DMS53 (cell line): ENCODE data around the gene AVL9.
"Not testable (repeated sequence)": the region's sequence is repeated elsewhere in the genome, so short reads cannot be mapped to it uniquely, and the experiment has no call there.

Experiments used
- DNase-seq: peaks from one replicate; lab custom pipeline; 2025; lab: John Stamatoyannopoulos, UW

Gene AVL9

DNA sequence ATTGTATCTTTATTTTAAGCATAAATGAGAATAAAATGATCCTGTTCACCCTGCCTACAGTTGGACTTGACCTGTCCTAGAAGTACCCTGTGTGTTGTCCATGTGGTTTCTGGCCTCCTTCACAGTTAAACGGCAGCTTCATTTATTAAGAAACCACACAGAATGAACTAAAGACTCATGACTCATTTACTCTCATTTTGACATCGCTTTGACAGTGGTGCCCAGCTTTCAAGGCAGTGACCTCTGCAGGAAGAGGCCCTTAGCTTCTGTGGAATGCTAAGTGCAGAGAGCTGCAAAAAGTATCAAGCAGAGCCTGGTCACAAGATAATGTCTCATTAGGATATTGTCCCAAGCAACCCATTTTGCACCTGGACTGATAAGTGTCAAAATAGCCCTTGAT lies 93.4 kb downstream of the AVL9 start:
- no peak for DNase-seq

DNA sequence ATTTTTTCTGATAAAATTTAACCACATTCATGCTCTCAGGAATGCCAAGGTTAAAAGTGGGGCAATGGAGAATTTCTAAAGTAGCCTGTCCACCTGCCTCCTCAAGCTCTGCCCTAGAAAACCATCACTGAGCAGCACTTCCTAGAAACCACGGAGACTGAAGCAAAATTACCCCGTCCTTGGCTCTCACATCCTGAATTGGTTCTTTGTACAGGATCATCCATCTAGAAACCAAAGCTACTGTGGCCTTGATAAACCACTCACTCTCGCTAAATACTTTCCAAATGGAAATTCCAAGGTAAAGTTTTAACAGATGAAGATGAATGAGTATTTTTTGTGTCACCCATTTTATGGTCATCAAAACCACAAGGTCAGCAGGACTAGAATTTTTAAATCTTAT lies 96.6 kb downstream of the AVL9 start:
- DNase-seq = no peak

DNA sequence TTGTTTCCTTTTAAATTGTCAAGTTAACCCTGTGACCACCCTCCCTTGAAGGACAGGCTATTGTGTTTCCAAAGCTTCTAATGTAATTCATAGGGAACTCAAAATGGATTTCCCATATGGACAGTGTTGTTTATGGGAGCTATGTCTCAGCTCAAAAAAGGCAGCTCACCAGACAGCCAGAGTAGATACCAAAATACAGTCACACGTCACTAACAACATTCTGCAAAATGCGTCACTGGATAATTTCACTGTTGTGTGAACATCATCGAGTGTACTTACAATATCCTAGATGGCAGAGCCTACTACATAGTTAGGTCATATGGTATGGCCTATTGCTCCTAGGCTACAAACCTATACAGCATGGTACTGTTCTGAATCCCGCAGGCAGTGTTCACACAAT lies 97.4 kb downstream of the AVL9 start:
- no peak for DNase-seq

DNA sequence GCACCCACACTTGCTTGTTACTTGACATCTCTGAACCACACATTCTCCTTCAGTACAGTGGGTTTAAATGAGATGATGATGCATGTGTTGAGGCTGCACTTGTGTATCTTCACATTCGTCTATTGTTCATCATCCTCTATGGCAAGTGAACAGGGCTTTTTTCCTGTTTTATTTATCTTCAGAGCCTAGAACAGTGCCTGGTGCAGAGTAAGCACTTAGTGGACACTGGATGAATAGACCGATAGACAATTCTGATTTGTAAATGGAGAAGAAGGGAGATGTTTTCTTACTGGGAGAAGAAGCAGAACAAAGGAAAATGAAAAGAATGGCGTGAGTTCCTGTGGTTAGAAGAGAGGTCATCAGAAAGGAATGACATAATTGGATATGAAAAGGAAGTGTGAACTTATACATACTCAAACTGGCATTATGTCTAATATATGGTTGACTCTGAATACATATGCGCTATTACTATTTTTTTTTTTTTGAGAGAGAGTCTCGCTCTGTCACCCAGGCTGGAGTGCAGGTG lies 99.7 kb downstream of the AVL9 start:
- DNase-seq = no peak

- not testable (repeated sequence) for DNase-seq
These were observed 105.9 kb downstream of the AVL9 start for GRCh38 chr7:32601196-32601595.

GRCh38 chr7:32602470-32602869 lies 107.2 kb downstream of the AVL9 start:
- DNase-seq = no peak

- DNase-seq = not testable (repeated sequence)
These were observed 108.2 kb downstream of the AVL9 start for GRCh38 chr7:32603492-32603891.

DNA sequence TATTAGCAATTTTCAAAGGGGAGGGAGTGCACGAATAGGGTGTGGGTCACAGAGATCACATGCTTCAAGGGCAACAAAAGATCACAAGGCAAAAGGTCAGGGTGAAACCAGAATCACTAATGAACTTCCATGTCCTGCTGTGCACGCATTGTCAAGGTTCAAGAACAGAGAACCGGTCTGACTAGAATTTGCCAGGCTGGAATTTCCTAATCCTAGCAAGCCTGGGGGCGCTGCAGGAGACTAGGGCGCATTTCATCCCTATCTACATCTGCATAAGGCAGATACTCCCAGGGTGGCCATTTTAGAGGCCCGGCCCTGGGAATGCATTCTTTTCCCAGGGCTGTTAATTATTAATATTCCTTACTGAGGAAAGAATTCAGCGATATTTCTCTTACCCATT lies 108.8 kb downstream of the AVL9 start:
- DNase-seq = peak; percentile 51

- DNase-seq = no peak
These were observed 109.7 kb downstream of the AVL9 start for GRCh38 chr7:32605032-32605431.

DNA sequence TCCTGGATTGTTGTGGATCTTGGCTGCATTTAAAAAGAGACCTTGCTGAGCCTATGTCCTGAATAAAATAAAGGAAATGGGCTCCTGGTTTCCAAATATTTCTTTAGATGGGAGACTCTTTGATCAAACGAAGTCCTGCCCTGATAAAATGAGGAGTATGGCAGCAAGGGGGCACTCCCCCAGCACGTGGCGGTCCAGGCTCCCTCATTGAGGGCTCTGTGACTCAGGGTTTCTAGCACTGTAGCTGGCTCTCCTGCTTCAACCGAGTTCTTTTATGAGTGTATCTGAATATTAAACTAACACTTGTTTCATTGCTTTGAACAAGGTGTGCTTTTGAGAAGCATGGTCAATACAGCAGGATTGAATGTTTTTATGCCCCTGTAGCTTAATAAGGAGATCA lies 114.2 kb downstream of the AVL9 start:
- no peak for DNase-seq

GRCh38 chr7:32611201-32612099 lies 116.2 kb downstream of the AVL9 start:
- no peak for DNase-seq

- DNase-seq = no peak
These were observed 121.3 kb downstream of the AVL9 start for GRCh38 chr7:32616625-32617024.

GRCh38 chr7:32618470-32618869 lies 123.2 kb downstream of the AVL9 start:
- DNase-seq = no peak

DNA sequence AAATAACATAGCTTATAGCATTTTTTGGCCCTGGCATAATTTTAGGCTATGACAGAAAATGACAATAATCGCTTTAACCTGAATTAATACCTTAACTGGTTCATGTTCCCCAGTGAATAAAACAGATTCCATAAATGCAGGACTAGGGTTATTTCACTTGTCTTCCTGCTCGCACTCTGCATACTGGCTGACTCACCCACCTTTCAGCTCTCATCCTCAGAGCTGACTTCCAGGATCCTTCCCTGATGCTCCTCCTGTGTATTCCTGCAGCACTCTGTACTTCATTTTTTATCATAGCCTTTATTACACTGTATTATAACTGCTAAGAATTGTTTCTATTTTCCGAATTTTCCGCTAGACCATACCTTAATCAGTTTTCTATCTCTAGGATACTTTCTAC lies 123.7 kb downstream of the AVL9 start:
- no peak for DNase-seq

- DNase-seq = not testable (repeated sequence)
These were observed 124.1 kb downstream of the AVL9 start for GRCh38 chr7:32619416-32619815.

DNA sequence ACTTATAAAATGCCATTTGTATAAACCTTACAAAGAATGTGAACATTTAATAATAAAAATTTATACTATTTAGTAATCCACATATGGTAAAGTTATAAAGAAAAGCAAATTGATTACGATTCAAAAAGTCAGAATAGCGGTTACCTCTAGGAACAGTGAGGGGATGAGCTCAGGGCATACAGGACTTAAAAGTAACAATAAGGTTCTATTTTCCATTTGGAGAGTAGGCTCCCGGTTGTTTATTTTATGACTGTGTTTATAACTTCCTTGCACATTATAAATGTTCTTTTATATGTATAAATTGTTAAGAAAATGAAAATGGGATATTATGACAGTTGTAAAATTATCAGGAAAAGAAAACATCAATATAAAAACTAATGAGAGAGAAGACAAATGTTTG lies 135.7 kb downstream of the AVL9 start:
- no peak for DNase-seq

DNA sequence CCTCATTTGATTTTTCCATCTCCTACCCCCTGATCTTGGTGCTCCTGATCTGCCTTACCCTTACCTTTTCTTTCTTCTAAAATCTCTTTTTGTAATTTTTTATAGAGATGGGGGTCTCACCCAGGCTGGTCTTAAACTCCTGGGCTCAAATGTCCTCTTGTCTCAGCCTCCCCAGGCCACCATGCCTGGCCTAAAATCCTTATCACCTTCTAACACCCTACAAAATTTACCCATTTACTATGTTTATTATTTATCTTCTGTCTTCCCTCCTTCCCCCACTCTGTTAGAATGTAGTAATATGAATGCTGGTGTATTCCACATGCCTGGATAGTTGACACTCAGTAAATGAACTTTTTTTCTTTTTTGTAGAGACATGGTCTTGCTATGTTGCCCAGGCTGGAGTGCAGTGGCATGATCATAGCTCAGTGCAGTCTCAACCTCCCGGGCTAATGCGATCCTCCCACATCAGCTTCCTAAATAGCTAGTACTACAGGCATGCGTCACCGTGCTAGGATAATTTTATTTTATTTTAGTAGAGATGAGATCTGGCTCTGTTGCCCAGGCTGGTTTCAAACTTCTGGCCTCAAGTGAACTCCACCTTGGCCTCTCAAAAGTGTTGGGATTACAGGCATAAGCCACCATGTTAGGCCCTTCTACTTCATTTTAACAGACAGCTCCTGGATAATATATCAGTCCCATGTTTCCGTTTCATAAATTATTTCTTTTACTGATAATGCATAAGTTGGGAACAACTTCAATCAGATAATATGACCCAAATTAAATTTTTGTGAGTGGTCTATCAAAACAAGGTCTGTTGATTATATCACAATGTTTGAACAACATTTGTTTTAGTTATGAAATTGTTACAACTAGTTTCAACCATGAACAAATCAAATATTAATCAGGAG lies 136.6 kb downstream of the AVL9 start:
- not testable (repeated sequence) for DNase-seq

GRCh38 chr7:32633446-32633845 lies 138.2 kb downstream of the AVL9 start:
- DNase-seq = not testable (repeated sequence)

GRCh38 chr7:32634798-32635393 lies 139.6 kb downstream of the AVL9 start:
- not testable (repeated sequence) for DNase-seq

- DNase-seq = peak; percentile 15
These were observed 141.6 kb downstream of the AVL9 start for GRCh38 chr7:32636725-32637462.

DNA sequence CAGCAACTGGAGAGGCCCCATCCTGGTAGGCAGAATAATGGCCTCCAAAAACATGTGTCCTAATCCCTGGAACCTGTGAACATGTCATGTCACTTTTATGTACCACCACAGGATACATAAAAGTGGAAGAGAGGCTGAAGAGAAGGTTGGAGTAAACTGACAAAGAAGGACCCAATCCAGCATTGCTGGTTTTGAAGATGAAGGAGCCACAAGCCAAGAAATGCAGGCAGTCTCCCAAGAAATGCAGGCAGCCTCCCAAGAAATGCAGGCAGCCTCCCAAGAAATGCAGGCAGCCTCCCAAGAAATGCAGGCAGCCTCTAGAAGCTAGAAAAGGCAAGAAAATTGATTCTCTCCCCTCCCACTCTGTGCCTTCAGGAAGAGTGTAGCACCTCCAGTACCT lies 142.3 kb downstream of the AVL9 start:
- not testable (repeated sequence) for DNase-seq
